ENCODE data around the gene C2CD2. TPM values are rescaled to one million over a fixed set of nuclear protein-coding genes. Genes with fewer than 3 reads are reported as not detected.

The C2CD2 gene
- total and polyA plus RNA-seq, 2 of the 8 experiments (the other 6 are each of a cell fraction or from before 2014, with no cell fraction given) = 10.4 to 13.0 TPM

GRCh38 chr21:41846536-41846935 is 107.3 kb downstream of the C2CD2 start:
- POLR2A ChIA-PET (ENCODE audit: partially characterized antibody) = no interaction called here
- no peak overlapping the region for H2BK15ac ChIP-seq (ENCODE audit: low read length)
- H3K4me2 ChIP-seq (ENCODE audit: insufficient read depth in 1 of 2, low read depth in 2 of 2, low read length in 2 of 2) = no peak overlapping the region
- no peaks in the 10 kb centered on the region for H3K27me3 ChIP-seq (replicated peaks in 1 of 4; ENCODE audit: control insufficient read depth in 3 of 4, extremely low read depth in 1 of 4, insufficient read depth in 3 of 4, low read length in 3 of 4)
- H3K18ac ChIP-seq (ENCODE audit: extremely low read depth, low read length) = no peak overlapping the region
- H3K36me3 ChIP-seq (ENCODE audit: control insufficient read depth in 2 of 4, insufficient read depth in 4 of 4, low read length in 3 of 4) = no peaks in the 10 kb centered on the region
- H2AFZ ChIP-seq (ENCODE audit: low read length) = no peak overlapping the region
- H3K9ac ChIP-seq (replicated peaks in 1 of 4; ENCODE audit: extremely low read depth in 1 of 4, low read depth in 3 of 4, low read length in 3 of 4) = no peak overlapping the region
- CTCF ChIA-PET (ENCODE audit: partially characterized antibody) = interaction anchor here (0.6 to 2.8 kb wide), 14 partner anchors 9 to 271 kb away, joined by 3 to 25 read pairs (median 4); no protein-coding TSS in a partner anchor
- no peak overlapping the region for H3K56ac ChIP-seq (replicated peaks; ENCODE audit: insufficient read length, low read depth, low read length)
- no peaks in the 10 kb centered on the region for H3K9me3 ChIP-seq (ENCODE audit: insufficient read depth in 2 of 2, low read depth in 1 of 2, low read length in 1 of 2)
- H2BK5ac ChIP-seq (ENCODE audit: low read depth, low read length) = no peak overlapping the region
- no peak overlapping the region for H3K4me3 ChIP-seq (ENCODE audit: extremely low read depth in 1 of 4, insufficient read depth in 2 of 4, low read depth in 3 of 4, low read length in 4 of 4)
- H2BK120ac ChIP-seq (replicated peaks; ENCODE audit: low read depth, low read length) = no peak overlapping the region
- no peak overlapping the region for H2BK20ac ChIP-seq (ENCODE audit: low read length)
- DNase-seq (ENCODE audit: low read depth in 1 of 2, low spot score in 2 of 2) (no peak), FAIRE-seq (no peak)
- no peak overlapping the region for H4K91ac ChIP-seq (replicated peaks; ENCODE audit: insufficient read length, low read length)
- no peak overlapping the region for H2BK12ac ChIP-seq (ENCODE audit: low read depth, low read length)
- no peak overlapping the region for H4K5ac ChIP-seq (ENCODE audit: insufficient read length, low read depth, low read length)
- no peak for TF ChIP-seq TAF7 (optimal IDR thresholded peaks at IDR 0.05; ENCODE audit: borderline replicate concordance, low read depth, low read length)
- TF ChIP-seq CBX5 (IDR thresholded peaks at IDR 0.05; ENCODE audit: low read depth, low read length) = no peak
- TF ChIP-seq CEBPB (IDR thresholded peaks at IDR 0.05; ENCODE audit: low read depth, low read length) = no peak
- no peak for TF ChIP-seq GABPA (IDR thresholded peaks at IDR 0.05; ENCODE audit: borderline replicate concordance, insufficient read depth, low read length)
- TF ChIP-seq, protein P1, sequence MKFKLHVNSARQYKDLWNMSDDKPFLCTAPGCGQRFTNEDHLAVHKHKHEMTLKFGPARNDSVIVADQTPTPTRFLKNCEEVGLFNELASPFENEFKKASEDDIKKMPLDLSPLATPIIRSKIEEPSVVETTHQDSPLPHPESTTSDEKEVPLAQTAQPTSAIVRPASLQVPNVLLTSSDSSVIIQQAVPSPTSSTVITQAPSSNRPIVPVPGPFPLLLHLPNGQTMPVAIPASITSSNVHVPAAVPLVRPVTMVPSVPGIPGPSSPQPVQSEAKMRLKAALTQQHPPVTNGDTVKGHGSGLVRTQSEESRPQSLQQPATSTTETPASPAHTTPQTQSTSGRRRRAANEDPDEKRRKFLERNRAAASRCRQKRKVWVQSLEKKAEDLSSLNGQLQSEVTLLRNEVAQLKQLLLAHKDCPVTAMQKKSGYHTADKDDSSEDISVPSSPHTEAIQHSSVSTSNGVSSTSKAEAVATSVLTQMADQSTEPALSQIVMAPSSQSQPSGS (IDR thresholded peaks at IDR 0.05; ENCODE audit: low read length) = no peak
- TF ChIP-seq CHD1 (IDR thresholded peaks at IDR 0.05; ENCODE audit: low read depth, low read length) = no peak
- no peak overlapping the region for H3K23ac ChIP-seq (ENCODE audit: insufficient read length)
- H4K8ac ChIP-seq (ENCODE audit: extremely low read depth, insufficient read depth, low read length) = no peak overlapping the region
- WGBS, 2 experiments (ENCODE audit: extremely low coverage in 1 of 2, insufficient coverage in 1 of 2, insufficient read length in 1 of 2, insufficient replicate concordance in 2 of 2, low coverage in 1 of 2, low lambda C conversion rate in 2 of 2, missing lambda C conversion rate in 1 of 2) = 92% methylated on average over 7 of the region's 7 CpGs; no CpG with 5 or more reads in 1 of the 2 experiments
- H3K79me2 ChIP-seq (ENCODE audit: control insufficient read depth in 1 of 2, insufficient read depth in 2 of 2, low read length in 2 of 2) = no peaks in the 10 kb centered on the region
- H4K20me1 ChIP-seq (replicated peaks in 1 of 2; ENCODE audit: control insufficient read depth in 1 of 2, insufficient read depth in 2 of 2, low read length in 2 of 2) = no peaks in the 10 kb centered on the region
- H3K4me1 ChIP-seq (replicated peaks in 1 of 4; ENCODE audit: control insufficient read depth in 3 of 4, insufficient read depth in 4 of 4, low read length in 3 of 4) = peaks cover 0 to 2% (median 0%) of the 10 kb centered on the region in 4 experiments; a peak in 1 of 7 replicates
- no peak overlapping the region for H3K14ac ChIP-seq (ENCODE audit: insufficient read length)
- H2AK5ac ChIP-seq (ENCODE audit: low read depth, low read length) = no peak overlapping the region
- H3K4ac ChIP-seq (replicated peaks; ENCODE audit: insufficient read length, low read depth, low read length) = no peak overlapping the region
- H3K27ac ChIP-seq (ENCODE audit: low read depth, low read length) = no peak overlapping the region
- no peaks in the 10 kb centered on the region for H3K23me2 ChIP-seq (ENCODE audit: low read depth, low read length)
- no peaks in the 10 kb centered on the region; the same call in 1 of the 2 replicates for H3K79me1 ChIP-seq (ENCODE audit: low read depth, low read length)
